ENCODE data around the gene TRIM38. TPM values are rescaled to one million over a fixed set of nuclear protein-coding genes. Genes with fewer than 3 reads are reported as not detected.

TRIM38 gene
- total and polyA plus RNA-seq, 2 of the 13 experiments (the other 11 are each of a cell fraction or from before 2014, with no cell fraction given) = 2.5 to 3.1 TPM

GRCh38 chr6:26033085-26033940 is 70.7 kb downstream of the TRIM38 start (continued):
- TF ChIP-seq CREB3 (CRISPR knock-in tag; IDR thresholded peaks at IDR 0.05) (no peak), HHEX (CRISPR knock-in tag; IDR thresholded peaks at IDR 0.05) (no peak), ZNF615 (CRISPR knock-in tag; IDR thresholded peaks at IDR 0.05; ENCODE audit: borderline replicate concordance) (no peak), MTERF4 (CRISPR knock-in tag; IDR thresholded peaks at IDR 0.05) (no peak), ZNF275 (CRISPR knock-in tag; IDR thresholded peaks at IDR 0.05; ENCODE audit: borderline replicate concordance) (no peak), MED1 (CRISPR knock-in tag; IDR thresholded peaks at IDR 0.05) (peak; percentile 92), MEIS2 (CRISPR knock-in tag; IDR thresholded peaks at IDR 0.05) (no peak), TSC22D2 (CRISPR knock-in tag; IDR thresholded peaks at IDR 0.05; ENCODE audit: borderline replicate concordance) (peak; percentile 42; the same call in 1 of the 2 replicates), HNRNPUL1 (IDR thresholded peaks at IDR 0.05; ENCODE audit: low read depth, low read length) (no peak), ZFP90 (CRISPR knock-in tag; IDR thresholded peaks at IDR 0.05; ENCODE audit: borderline replicate concordance) (no peak), ZNF460 (CRISPR knock-in tag; IDR thresholded peaks at IDR 0.05; ENCODE audit: borderline replicate concordance) (no peak), ZBTB33 (CRISPR knock-in tag; IDR thresholded peaks at IDR 0.05) (0 out of 2 replicates have a peak, but pooled peaks have one; percentile 7), PITX1 (CRISPR knock-in tag; IDR thresholded peaks at IDR 0.05) (peak; percentile 82; the same call in 1 of the 2 replicates), ZNF549 (CRISPR knock-in tag; IDR thresholded peaks at IDR 0.05) (no peak), ZNF772 (CRISPR knock-in tag; IDR thresholded peaks at IDR 0.05) (peak; percentile 79; the same call in 1 of the 2 replicates), SMAD3 (CRISPR knock-in tag; IDR thresholded peaks at IDR 0.05) (peak; percentile 75), HOXD1 (CRISPR knock-in tag; IDR thresholded peaks at IDR 0.05) (no peak), ELF4 (CRISPR knock-in tag; IDR thresholded peaks at IDR 0.05; ENCODE audit: borderline replicate concordance) (no peak), HINFP (CRISPR knock-in tag; IDR thresholded peaks at IDR 0.05; ENCODE audit: low read depth) (peak; percentile 85), RORA (CRISPR knock-in tag; IDR thresholded peaks at IDR 0.05) (no peak), DR1 (CRISPR knock-in tag; IDR thresholded peaks at IDR 0.05) (no peak; the same call in 1 of the 2 replicates)
